ENCODE results near the gene SCYL1. TPM values are rescaled to one million over a fixed set of nuclear protein-coding genes. Genes with fewer than 3 reads are reported as not detected.
A peak's percentile ranks its signal among the peaks of the same experiment; 100 is the strongest.

Gene SCYL1
- total RNA-seq, 4 donors from 2014 or later: 109 to 128 (median 112) TPM

GRCh38 chr11:65491163-65491465 is 33.8 kb upstream of the SCYL1 start:
- Histone ChIP-seq H3K27ac (peak overlapping the region; percentile 93 to 99 (median 94)), H3K9me3 (no peaks in the 10 kb centered on the region), H3K27me3 (no peaks in the 10 kb centered on the region), H3K4me1 (peaks cover 20 to 98% (median 91%) of the 10 kb centered on the region in 4 donors), H3K36me3 (no peaks in the 10 kb centered on the region), H3K4me3 (peak overlapping the region in 1 of 4 donors; percentile 4)
- WGBS, 2 donors: 29 to 34% methylated on average over 3 of the region's 3 CpGs
- DNase-seq (ENCODE audit: low spot score in 2 of 2): no peak
- TF ChIP-seq CTCF (IDR thresholded peaks at IDR 0.05) (no peak), POLR2A (IDR thresholded peaks at IDR 0.05) (no peak), EP300 (IDR thresholded peaks at IDR 0.05) (no peak)

GRCh38 chr11:65491614-65492386 is 33.1 kb upstream of the SCYL1 start:
- Histone ChIP-seq H3K36me3 (no peaks in the 10 kb centered on the region), H3K4me3 (peak overlapping the region in 1 of 4 donors; percentile 4), H3K27me3 (no peaks in the 10 kb centered on the region), H3K9me3 (no peaks in the 10 kb centered on the region), H3K27ac (peak overlapping the region; percentile 93 to 99 (median 94)), H3K4me1 (peaks cover 20 to 98% (median 90%) of the 10 kb centered on the region in 4 donors)
- peak; percentile 73 to 81 for DNase-seq (ENCODE audit: low spot score in 2 of 2)
- TF ChIP-seq CTCF (IDR thresholded peaks at IDR 0.05) (no peak), EP300 (IDR thresholded peaks at IDR 0.05) (peak; percentile 27 to 71), POLR2A (IDR thresholded peaks at IDR 0.05) (peak; percentile 28 to 40)
- 17 to 29% methylated on average over 17 of the region's 17 CpGs for WGBS, 2 donors

GRCh38 chr11:65492387-65492636 is 32.6 kb upstream of the SCYL1 start:
- no peak for DNase-seq (ENCODE audit: low spot score in 2 of 2)
- H3K4me3 ChIP-seq: no peak overlapping the region
- H3K4me1 ChIP-seq: peaks cover 20 to 96% (median 87%) of the 10 kb centered on the region in 4 donors
- H3K9me3 ChIP-seq: no peaks in the 10 kb centered on the region
- 13 to 35% methylated on average over 4 of the region's 4 CpGs for WGBS, 2 donors
- peak overlapping the region; percentile 93 to 99 (median 94) for H3K27ac ChIP-seq
- no peaks in the 10 kb centered on the region for H3K36me3 ChIP-seq
- TF ChIP-seq EP300 (IDR thresholded peaks at IDR 0.05): no peak
- no peak for TF ChIP-seq CTCF (IDR thresholded peaks at IDR 0.05)
- TF ChIP-seq POLR2A (IDR thresholded peaks at IDR 0.05): no peak
- no peaks in the 10 kb centered on the region for H3K27me3 ChIP-seq

- no peaks in the 10 kb centered on the region for H3K9me3 ChIP-seq
- H3K4me1 ChIP-seq: peaks cover 20 to 93% (median 85%) of the 10 kb centered on the region in 4 donors
- peak; percentile 73 to 84 for TF ChIP-seq EP300 (IDR thresholded peaks at IDR 0.05)
- no peak for TF ChIP-seq CTCF (IDR thresholded peaks at IDR 0.05)
- TF ChIP-seq POLR2A (IDR thresholded peaks at IDR 0.05): peak; percentile 30 to 57
- peak overlapping the region in 2 of 4 donors; percentile 9 to 29 for H3K4me3 ChIP-seq
- DNase-seq (ENCODE audit: low spot score in 2 of 2): peak; percentile 86 to 96
- H3K36me3 ChIP-seq: no peaks in the 10 kb centered on the region
- peak overlapping the region; percentile 93 to 99 (median 94) for H3K27ac ChIP-seq
- no peaks in the 10 kb centered on the region for H3K27me3 ChIP-seq
- WGBS, 2 donors: 13 to 16% methylated on average over 6 of the region's 6 CpGs
Observed at GRCh38 chr11:65492637-65493366, 32.1 kb upstream of the SCYL1 start.

Measured in tibial nerve (tissue), 4 donors.